H1 (cell line): ENCODE measurements around the gene HES1.

Experiments
- CREB1 ChIP-seq: IDR thresholded peaks from 2 replicates; pipeline ENCODE4 v1.6.1; 2012; ENCODE audit warnings: inconsistent platforms
- EP300 ChIP-seq, 2 experiments: IDR thresholded peaks; 1 replicate in 1 of 2; 2 replicates in 1 of 2; pipeline ENCODE4 v1.6.1; 2011 to 2012; ENCODE audit warnings: low read depth in 2 of 2, low read length in 2 of 2, mild to moderate bottlenecking in 2 of 2, borderline replicate concordance in 1 of 2, inconsistent platforms in 1 of 2, moderate library complexity in 1 of 2
- MAFK ChIP-seq: IDR thresholded peaks from 2 replicates; pipeline ENCODE4 v1.6.1; 2012; ENCODE audit warnings: low read depth, mild to moderate bottlenecking, improper control_type of control experiment, low read length
- POLR2A ChIP-seq, 2 experiments: IDR thresholded peaks; 1 replicate in 1 of 2; 2 replicates in 1 of 2; pipeline ENCODE4 v1.6.1; 2011; ENCODE audit warnings: low read depth in 2 of 2, low read length in 2 of 2, mild to moderate bottlenecking in 2 of 2; ENCODE audit errors: control extremely low read depth in 1 of 2
- POLR2AphosphoS5 ChIP-seq: IDR thresholded peaks from 2 replicates; pipeline ENCODE4 v1.6.1; 2011; ENCODE audit warnings: low read depth, low read length
- POU5F1 ChIP-seq: IDR thresholded peaks from 2 replicates; pipeline ENCODE4 v1.6.1; 2011; ENCODE audit warnings: low read depth, mild to moderate bottlenecking, low read length, moderate library complexity
- SIRT6 ChIP-seq: IDR thresholded peaks from one replicate; pipeline ENCODE4 v1.7.1; 2012; ENCODE audit warnings: low read length, inconsistent platforms
- TEAD4 ChIP-seq: IDR thresholded peaks from 2 replicates; pipeline ENCODE4 v1.6.1; 2012; ENCODE audit warnings: low read depth, low read length, inconsistent platforms, mixed read lengths
- TF ChIP-seq, protein P1 (sequence below): IDR thresholded peaks from 2 replicates; pipeline ENCODE4 v1.6.1; 2012; ENCODE audit warnings: low read length, inconsistent platforms
- TF ChIP-seq, protein P2 (sequence below): IDR thresholded peaks from 2 replicates; pipeline ENCODE4 v1.6.1; 2012; ENCODE audit warnings: inconsistent platforms
- TF ChIP-seq, protein P3 (sequence below), 3 experiments: IDR thresholded peaks; 1 replicate in 2 of 3; 2 replicates in 1 of 3; pipeline versions ENCODE4 v1.5.1 to v1.6.1; 2011; ENCODE audit warnings: low read length in 3 of 3, mild to moderate bottlenecking in 3 of 3, inconsistent platforms in 2 of 3, low read depth in 1 of 3, moderate library complexity in 1 of 3; ENCODE audit not compliant: insufficient read depth in 1 of 3; ENCODE audit errors: control extremely low read depth in 1 of 3
- TF ChIP-seq, protein P4 (sequence below): IDR thresholded peaks from 2 replicates; pipeline ENCODE4 v1.6.1; 2012; ENCODE audit warnings: inconsistent platforms

DNA sequence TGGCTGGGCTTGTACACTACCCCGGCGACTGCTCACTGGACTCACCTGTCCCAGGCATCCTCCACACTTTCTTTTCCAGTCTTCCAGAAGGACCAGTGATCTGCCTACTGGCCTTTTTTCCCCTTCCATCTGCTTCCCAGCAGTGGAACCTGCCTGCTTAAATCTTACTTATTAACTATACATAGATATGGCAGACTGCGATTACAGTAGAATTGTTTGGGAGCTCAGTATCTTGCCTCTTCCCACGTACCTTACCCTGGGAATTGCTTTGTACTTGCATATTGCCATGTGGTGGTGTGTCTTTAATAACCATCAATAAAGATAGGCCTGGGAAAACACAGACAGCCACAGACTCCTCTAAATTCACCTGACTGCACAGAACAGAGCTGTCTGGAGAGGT lies 11.8 kb upstream of the HES1 start:
- TF ChIP-seq POLR2AphosphoS5: no peak
- TF ChIP-seq POLR2A (IDR thresholded peaks at IDR 0.05; ENCODE audit: control extremely low read depth in 1 of 2, low read depth in 2 of 2, low read length in 2 of 2): no peak
- TF ChIP-seq, protein P1, sequence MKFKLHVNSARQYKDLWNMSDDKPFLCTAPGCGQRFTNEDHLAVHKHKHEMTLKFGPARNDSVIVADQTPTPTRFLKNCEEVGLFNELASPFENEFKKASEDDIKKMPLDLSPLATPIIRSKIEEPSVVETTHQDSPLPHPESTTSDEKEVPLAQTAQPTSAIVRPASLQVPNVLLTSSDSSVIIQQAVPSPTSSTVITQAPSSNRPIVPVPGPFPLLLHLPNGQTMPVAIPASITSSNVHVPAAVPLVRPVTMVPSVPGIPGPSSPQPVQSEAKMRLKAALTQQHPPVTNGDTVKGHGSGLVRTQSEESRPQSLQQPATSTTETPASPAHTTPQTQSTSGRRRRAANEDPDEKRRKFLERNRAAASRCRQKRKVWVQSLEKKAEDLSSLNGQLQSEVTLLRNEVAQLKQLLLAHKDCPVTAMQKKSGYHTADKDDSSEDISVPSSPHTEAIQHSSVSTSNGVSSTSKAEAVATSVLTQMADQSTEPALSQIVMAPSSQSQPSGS: no peak
- TF ChIP-seq POU5F1: no peak
- TF ChIP-seq, protein P2, sequence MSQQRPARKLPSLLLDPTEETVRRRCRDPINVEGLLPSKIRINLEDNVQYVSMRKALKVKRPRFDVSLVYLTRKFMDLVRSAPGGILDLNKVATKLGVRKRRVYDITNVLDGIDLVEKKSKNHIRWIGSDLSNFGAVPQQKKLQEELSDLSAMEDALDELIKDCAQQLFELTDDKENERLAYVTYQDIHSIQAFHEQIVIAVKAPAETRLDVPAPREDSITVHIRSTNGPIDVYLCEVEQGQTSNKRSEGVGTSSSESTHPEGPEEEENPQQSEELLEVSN: no peak
- TF ChIP-seq SIRT6: no peak
- no peak for TF ChIP-seq TEAD4
- TF ChIP-seq, protein P3, sequence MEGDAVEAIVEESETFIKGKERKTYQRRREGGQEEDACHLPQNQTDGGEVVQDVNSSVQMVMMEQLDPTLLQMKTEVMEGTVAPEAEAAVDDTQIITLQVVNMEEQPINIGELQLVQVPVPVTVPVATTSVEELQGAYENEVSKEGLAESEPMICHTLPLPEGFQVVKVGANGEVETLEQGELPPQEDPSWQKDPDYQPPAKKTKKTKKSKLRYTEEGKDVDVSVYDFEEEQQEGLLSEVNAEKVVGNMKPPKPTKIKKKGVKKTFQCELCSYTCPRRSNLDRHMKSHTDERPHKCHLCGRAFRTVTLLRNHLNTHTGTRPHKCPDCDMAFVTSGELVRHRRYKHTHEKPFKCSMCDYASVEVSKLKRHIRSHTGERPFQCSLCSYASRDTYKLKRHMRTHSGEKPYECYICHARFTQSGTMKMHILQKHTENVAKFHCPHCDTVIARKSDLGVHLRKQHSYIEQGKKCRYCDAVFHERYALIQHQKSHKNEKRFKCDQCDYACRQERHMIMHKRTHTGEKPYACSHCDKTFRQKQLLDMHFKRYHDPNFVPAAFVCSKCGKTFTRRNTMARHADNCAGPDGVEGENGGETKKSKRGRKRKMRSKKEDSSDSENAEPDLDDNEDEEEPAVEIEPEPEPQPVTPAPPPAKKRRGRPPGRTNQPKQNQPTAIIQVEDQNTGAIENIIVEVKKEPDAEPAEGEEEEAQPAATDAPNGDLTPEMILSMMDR (IDR thresholded peaks at IDR 0.05; ENCODE audit: control extremely low read depth in 1 of 3, insufficient read depth in 1 of 3, low read depth in 1 of 3, low read length in 3 of 3): no peak
- TF ChIP-seq, protein P4, sequence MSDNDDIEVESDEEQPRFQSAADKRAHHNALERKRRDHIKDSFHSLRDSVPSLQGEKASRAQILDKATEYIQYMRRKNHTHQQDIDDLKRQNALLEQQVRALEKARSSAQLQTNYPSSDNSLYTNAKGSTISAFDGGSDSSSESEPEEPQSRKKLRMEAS: no peak
- TF ChIP-seq MAFK: no peak
- no peak for TF ChIP-seq EP300 (IDR thresholded peaks at IDR 0.05; ENCODE audit: borderline replicate concordance in 1 of 2, low read depth in 2 of 2, low read length in 2 of 2)
- TF ChIP-seq CREB1: no peak
